Activated CD4-positive, alpha-beta T cell treated with anti-CD3 and anti-CD28 coated beads, Interleukin-2, amount 50 U/mL, for 24 hours (primary cell): Measurements from ENCODE around the gene CALD1.

Experiments
- DNase-seq, 2 donors: peaks; one replicate each; pipeline ENCODE4 v3.0.0-alpha.2; 2020; ENCODE audit warnings: low read depth in 1 of 2, low spot score in 1 of 2

The CALD1 gene

DNA sequence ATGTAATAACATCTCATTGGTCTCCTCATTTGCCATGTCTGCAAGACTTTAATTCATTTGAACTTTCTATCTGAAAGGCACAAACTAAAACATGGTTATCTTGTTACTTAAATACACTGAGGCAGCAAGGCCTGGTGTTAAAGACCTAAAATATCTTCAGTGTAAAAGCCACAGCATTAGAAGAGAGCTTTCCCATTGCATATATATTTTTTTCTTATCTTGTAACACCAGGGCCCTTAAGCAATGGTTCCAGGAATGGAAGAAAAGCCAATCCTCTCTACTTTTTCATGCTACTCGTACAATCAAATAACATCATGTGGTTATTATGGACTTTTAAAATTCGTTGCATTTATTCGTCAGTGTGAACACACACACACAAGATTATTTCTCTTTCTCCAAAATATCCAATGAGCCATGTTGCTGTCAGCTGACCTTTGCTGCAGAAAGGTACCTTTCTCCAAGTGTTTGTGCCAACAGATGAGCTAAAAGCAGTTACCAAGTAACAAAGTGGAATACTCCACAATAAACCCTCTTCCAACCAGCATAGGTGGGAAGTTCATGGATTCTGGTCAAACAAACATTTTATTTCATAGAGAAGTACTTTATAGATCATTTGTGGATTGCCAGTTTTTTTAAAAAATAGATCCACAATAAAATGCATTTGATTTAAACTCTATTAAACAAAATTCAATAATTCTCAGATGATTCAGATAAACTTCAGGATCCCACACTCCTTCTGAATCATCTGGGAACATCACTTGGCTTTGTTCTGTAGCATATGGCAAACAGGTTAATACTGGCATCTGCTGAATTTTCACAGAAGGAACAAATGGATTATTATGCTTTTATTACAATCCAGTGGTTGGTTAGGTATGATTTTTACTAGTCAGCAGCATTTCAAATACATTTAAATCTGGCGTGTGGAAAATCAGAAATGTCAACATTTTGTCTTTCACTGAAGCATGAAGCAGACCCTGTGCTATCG lies 143.6 kb downstream of the CALD1 start:
- no peak for DNase-seq

DNA sequence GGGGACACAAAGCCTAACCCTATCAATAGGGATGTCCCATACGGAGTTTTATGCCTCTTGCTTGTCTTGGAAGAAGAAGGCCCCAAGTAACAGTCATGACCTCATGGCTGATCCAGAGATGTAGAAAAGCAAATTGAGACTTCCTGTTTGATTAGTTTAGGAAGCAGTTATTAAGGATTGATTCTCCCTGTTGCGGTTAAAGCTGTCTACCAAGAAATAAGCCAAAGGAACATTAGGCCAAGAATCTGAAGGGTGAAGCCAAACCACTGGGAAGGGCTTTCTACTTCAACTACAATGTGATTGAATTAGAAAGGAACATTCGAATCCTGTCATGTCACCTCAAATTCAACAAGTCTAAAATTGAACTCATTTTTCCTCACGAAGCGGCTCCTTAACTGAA lies 146.3 kb downstream of the CALD1 start:
- DNase-seq: no peak

DNA sequence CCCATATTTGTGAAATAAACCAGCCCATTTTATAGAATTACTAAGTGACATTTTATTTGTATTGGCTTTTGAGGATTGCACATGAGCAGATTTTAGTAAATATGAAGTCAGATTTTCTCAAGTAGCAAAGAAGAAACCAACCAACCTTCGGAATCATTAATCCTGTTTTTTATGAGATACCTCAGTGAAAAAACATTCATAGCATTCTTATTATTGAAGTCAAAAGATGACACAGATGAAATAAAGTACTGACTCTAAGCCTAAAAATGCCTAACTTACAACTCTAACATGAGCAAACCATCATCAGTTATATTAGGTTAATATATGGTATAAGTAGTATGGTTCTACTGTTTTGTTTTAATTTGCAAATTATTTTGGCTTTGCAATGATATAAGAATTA lies 147.0 kb downstream of the CALD1 start:
- DNase-seq: no peak

DNA sequence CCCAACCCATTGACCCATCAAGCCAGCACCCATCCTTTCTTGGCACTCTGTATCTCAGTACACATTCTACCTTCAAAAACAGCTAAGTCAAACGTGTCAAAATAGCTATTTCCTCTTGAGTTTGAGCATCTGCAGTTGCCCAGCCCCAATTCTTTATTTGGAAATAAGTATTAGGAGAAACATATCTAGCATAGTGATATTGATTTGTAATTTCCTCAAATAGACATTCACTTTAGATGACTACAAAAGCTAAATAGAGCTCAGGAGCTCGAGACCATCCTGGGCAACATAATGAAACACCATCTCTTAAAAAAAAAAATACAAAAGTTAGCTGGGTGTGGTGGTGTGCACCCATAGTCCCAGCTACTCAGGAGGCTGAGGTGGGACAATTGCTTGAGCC lies 147.6 kb downstream of the CALD1 start:
- no peak for DNase-seq

DNA sequence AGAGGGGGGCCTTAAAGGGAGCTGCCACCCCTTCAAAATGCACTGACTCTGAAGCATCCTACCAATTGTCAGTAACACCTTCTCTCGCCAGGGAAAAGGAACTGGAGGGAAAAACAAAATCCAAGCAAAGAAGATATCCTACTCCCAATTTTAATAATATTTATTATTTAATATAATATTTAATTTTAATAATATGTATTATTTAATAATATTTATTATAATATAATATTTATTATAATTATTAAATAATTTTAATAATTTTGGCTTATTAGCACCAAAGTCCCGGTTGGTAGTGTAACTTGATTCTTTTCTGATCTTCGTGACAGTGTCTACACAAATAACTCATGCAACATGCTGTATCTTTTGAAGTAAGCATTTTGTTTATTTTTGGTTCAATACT lies 148.3 kb downstream of the CALD1 start:
- no peak for DNase-seq

DNA sequence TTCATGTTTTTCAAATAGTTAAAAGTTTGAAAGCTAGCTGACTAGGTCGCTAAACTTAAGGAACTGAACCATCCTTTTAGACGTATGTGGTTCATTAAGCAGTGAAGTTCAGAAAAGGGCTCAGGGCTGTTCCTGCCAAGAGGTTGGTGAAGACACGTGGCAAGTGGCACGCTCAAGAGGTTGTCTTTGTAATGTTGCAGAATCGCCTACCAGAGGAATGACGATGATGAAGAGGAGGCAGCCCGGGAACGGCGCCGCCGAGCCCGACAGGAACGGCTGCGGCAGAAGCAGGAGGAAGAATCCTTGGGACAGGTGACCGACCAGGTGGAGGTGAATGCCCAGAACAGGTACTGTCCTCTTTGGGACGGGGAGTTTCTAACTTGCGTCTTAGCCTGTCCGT lies 149.1 kb downstream of the CALD1 start:
- DNase-seq: no peak

DNA sequence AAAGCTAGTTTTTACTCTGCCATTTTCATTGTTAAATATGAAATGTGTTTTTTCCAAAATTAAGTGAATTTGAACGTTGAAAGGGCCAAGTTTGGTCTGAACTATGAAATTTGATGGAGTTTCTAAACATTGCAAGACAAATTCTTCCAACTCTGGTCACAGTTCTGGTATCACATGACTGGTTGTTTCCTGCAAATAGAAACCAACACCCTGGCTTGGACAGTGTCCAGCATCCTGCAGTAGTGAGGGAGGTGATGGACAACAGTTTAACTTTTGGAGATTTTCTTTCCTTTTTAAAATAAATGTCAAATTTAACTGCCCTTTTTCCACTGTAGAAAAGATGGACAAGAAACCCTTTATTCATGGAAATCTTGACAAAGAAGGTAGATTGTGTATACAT lies 152.1 kb downstream of the CALD1 start:
- DNase-seq: no peak

DNA sequence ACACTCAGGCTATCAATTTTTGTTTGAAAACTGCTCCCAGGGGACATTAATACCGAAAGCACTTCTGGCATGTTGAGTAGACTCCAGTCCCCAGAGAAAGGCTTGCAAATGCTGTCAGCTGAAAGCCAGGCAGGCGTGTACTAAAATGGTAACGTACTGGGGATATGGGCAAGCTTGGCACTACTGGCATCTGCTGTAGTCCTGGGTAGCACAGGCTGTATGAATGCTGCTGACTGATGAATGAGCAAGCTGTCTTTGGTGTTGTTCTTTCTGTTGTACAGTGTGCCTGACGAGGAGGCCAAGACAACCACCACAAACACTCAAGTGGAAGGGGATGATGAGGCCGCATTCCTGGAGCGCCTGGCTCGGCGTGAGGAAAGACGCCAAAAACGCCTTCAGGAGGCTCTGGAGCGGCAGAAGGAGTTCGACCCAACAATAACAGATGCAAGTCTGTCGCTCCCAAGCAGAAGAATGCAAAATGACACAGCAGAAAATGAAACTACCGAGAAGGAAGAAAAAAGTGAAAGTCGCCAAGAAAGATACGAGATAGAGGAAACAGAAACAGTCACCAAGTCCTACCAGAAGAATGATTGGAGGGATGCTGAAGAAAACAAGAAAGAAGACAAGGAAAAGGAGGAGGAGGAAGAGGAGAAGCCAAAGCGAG lies 153.4 kb downstream of the CALD1 start:
- DNase-seq: no peak

DNA sequence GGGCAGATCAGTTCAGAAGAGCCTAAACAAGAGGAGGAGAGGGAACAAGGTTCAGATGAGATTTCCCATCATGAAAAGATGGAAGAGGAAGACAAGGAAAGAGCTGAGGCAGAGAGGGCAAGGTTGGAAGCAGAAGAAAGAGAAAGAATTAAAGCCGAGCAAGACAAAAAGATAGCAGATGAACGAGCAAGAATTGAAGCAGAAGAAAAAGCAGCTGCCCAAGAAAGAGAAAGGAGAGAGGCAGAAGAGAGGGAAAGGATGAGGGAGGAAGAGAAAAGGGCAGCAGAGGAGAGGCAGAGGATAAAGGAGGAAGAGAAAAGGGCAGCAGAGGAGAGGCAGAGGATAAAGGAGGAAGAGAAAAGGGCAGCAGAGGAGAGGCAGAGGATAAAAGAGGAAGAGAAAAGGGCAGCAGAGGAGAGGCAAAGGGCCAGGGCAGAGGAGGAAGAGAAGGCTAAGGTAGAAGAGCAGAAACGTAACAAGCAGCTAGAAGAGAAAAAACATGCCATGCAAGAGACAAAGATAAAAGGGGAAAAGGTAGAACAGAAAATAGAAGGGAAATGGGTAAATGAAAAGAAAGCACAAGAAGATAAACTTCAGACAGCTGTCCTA lies 154.1 kb downstream of the CALD1 start:
- no peak for DNase-seq

DNA sequence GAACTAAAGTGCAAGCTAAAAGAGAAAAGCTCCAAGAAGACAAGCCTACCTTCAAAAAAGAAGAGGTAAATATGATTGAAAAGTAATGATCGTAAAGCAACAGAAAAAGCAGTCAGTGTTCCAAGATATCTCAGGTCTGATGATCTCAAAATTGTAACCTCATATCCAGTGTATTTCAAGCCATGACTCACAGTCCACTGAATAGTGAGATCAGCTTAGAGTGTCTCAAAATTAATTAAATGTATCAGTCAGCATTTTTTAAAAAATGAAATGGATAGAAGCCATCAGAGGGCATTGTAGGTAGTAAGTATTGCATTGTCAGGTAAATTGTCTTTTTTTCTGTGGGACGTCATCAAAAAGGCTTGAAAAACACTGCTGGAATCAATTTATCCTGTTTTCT lies 156.3 kb downstream of the CALD1 start:
- DNase-seq: no peak

DNA sequence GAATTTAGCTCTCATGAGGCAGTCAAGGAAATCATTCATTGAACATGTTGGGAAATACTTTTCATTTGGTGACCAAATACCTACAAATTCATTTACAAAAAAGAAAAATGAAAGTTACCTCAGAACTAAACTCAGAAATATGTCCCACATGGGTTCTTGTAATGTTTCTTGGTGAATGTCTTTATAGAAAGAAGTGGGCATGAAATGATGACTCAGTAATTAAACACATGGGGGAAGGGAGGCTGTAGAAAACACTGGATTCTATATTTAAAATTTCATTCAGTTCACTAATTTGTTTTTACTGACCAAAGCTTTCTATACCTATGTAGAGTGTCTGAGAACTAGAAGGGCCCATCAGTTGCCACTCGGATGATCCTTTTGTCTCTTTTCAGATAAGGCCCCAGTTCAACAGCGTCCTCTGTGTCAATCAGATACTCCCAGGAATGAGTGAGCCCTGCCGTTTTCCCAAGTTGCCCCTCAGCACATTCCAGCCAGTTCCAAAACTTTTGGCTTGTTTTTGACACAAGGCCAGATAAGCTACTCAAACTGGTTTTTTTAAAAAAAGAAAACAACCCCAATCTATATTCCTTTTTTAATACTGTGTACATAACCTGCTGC lies 157.6 kb downstream of the CALD1 start:
- no peak for DNase-seq

DNA sequence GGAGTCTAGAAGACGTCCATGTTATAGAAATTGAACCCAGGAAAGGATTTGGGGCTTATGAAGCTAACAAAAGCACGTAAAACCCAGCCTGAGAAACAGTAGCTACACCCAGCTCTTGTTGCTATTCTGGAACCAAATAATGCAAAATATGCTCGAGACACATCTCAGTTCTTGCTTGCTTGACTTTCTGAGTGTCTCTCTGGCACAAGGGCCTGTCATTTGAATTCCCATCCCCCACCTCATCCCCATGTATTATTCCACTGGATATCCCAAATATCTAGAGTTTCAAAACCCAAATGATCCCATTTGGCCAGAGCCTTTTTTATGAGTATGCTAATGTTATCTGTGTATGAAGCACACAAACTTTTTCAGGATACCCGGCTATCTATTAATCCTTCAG lies 158.7 kb downstream of the CALD1 start:
- no peak for DNase-seq

DNA sequence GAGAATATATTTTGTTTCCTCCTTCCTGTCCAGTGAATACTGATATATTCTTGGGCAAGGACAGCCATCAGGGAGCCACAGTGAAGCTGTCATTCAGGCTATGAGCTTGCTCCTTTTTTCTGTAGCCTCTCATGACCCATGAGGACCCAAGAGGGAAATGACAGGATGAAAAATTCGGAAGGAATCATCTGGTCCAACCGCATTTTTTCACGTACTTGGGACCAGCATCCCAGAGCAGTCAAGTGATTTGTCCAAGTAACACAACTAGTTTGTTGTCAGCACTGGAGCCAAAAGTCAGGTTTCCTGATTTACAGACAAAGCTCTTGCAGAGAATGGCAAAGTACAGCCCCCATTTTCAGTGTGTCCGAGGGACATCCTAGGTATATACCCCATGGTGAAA lies 159.7 kb downstream of the CALD1 start:
- DNase-seq: no peak

DNA sequence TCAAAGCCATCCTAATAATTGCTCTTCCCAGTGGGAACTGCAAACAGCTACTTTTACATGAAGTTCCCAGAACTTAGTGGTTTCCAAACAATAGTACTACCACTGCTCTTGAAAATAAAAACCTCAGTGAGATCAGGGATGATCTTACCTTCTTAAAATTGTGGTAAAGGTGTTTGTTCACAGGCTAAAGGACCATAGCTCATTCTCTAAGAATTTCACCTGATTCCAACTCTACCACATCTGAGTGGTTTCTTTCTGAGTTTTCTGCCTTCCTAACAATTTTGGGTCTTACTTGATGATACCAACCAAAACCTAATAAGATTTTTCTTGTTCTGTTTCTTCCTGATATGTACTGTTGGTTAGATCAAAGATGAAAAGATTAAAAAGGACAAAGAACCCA lies 161.3 kb downstream of the CALD1 start:
- DNase-seq: no peak

DNA sequence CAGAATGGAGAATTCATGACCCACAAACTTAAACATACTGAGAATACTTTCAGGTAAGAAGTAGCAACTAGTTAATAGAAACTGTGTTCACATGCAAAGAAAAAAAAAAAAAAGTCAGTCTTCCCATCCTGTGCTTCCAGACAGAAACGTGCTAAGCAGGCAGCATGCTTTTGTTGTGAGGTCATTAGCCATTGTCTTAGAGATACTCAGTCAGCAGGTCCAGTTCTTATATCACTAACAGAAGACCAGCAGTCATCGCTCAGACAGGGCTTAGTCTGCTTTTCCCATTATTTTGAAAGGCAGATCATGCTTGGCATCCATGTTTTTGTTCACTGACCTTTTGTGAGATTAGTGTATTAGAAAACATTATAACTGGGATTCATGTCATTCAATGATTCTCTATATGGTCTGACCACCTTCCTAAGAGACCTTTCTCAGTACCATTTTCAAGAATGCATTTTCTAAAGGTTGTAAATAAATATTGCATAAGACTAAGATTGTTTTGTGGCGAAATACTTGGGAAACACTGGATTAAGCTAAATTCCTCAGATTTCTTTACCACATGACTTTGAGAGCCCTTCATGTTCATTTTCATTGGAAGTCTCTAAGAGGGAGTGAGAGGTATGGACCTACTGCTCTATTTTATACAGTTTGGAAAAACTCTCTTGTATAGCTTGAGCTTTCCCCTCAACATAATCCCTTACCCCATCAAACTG lies 161.9 kb downstream of the CALD1 start:
- DNase-seq: no peak

DNA sequence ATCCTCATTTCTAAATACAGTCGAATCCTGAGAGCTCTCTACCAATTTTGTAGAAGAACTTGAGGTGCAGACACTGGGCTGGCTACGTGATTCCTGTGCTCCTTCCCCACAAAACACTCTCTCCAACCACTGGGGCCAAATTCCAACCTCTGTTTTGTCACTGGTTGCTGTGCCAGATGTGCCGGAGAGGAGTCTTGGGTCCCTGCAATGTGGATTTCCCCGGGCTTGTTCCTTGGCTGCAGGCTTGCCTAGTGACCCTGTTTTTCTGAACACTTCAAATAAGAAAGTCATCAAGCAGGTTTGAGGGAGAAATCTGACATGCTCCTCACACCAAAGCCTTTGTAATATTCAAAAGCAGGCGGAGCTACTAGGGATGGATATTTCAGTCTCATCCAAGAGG lies 162.5 kb downstream of the CALD1 start:
- DNase-seq: no peak

DNA sequence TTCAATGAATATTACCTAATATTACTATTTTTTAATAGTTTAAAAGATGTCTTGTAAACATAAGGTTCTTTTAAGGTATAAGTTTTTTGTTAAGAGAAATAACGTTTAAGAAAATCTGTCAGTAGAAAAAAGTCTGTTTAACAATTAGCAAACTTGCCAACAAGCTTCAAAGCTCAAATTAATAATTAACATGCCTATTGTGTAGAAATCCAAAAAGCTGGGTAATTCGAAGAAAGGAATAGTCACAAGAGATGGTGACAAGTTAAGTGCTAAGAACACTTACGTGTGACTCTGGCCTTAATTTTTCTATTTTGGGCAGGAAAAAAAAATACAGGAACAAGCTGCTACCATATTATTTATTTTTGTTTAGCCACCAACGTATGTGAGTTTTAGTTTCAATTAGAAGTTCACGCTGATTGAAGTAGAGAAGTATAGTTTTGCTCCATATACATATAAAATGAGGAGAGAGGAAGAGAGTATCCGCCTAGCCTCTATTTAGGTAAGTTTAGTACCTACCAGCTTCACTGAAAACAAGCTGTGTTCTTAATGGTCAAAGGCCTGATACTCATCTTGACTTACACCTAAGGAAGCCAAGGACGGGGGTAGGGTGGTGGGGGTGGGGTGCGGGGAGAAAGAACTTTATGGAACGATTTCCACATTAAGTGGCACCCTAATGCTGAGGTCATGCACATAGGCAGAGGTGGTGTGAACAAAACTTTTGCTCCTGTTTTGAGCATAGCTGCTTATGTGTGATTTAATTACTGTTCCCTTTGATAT lies 163.4 kb downstream of the CALD1 start:
- DNase-seq: no peak

DNA sequence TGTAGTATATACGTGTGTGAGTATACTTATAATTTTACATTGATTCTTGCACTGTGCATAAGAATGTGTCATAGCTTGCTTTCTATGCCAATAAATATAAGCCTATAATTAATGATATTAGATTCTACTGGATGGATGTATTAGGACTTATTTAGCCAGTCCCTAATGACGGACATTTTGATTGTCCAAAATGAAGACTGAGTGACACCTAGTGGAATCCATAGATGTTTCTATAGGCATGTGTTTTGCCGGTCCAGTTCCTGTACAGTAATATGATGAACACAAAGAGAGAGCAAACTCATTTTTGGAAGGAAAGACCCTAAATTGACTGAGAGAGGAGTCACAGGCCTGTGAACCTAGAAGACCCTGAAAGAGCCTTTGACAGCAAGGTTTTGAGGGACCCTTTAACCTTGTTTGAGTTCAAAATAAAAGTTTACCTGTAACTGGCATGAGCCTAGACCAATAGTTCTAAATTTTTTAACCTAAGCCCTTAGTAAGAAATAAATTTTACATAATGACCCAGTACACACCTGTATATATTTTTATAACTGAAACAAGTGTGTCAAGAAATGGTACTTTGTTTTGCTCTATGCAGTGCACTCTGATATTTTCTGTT lies 164.5 kb downstream of the CALD1 start:
- no peak for DNase-seq

DNA sequence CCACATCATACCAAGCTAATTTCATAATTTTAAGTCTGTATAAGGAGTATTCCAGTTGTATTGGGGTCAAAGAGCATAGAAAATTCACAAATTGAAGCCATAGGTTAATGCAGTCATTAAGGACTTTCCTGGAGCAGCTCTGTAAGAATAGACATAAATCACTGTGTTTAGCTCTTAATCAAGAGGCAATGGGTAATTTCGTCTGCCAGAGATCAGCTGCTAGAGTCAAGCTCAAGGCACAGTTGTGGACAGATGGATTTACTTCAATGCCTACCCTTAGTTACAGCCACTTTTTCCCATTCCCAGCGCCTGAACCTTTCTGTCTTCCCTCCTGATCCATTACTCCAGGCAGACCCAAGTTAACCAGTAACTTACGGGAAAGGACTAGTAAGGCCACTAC lies 166.3 kb downstream of the CALD1 start:
- DNase-seq: no peak

DNA sequence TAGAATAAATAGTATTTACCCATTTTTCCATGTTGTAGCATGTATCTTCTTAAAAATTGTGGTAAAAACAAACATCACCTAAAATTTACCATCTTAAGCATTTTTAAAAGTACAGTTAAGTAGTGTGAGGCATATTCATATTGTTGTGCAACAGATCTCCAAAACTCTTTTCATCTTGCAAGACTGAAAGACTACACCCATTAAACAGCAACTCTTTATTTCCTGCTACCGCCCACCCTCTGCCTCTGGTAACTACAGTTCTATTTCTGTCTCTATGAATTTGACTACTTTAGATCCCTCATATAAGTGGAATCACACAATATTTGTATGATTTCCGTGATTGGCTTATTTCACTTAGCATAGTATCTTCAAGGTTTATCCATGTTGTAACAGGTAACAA lies 166.8 kb downstream of the CALD1 start:
- no peak for DNase-seq
